GM12878 (cell line): Measurements from ENCODE around the gene ELMOD3. TPM values are rescaled to one million over a fixed set of nuclear protein-coding genes. Genes with fewer than 3 reads are reported as not detected.
"Not testable (repeated sequence)": the region's sequence is repeated elsewhere in the genome, so short reads cannot be mapped to it uniquely, and the experiment has no call there.

ENCODE experiments used
- ATAC-seq: fragments of 200-7000 bp; cut with Tn5 transposase; 3 replicates; pipeline ENCODE4 v1.9.1; 2020; ENCODE audit warnings: mild to moderate bottlenecking, moderate library complexity
- BruUV-seq: library from RNA; stranded (reverse); fragments of 400-500 nt; replicated peaks from 2 replicates; lab custom pipeline; 2021; lab: Mats Ljungman, UMichigan
- CTCF ChIA-PET: fragments of 300-600 bp; sonication (Branson Sonifier 250); formaldehyde crosslinking; extraction: SDS; loops from one replicate; lab custom pipeline; 2021; ENCODE audit warnings: inconsistent platforms; lab: Yijun Ruan, JAX
- POLR2A ChIA-PET: fragments of 350-600 bp; formaldehyde crosslinking; extraction: SDS; loops from one replicate; lab custom pipeline; 2021; ENCODE audit warnings: inconsistent platforms; lab: Charles Lee
- RAD21 ChIA-PET: fragments of 300-600 bp; sonication (Branson Sonifier 250); formaldehyde crosslinking; loops from one replicate; lab custom pipeline; 2023; ENCODE audit warnings: antibody characterized with exemption; ENCODE audit not compliant: unreplicated experiment; lab: Charles Lee
- SMC1A ChIA-PET: fragments of 300-600 bp; sonication (Branson Sonifier 250); formaldehyde crosslinking; loops from one replicate; lab custom pipeline; 2023; ENCODE audit not compliant: unreplicated experiment, uncharacterized antibody; lab: Charles Lee
- DNase-seq: peaks from one replicate; pipeline ENCODE4 v3.0.0-alpha.2; 2011; ENCODE audit warnings: low read depth, low spot score
- FAIRE-seq: peaks from 3 replicates; lab custom pipeline; 2011; peaks lifted over from hg19 to GRCh38; lab: Jason Lieb, UNC
- H2AFZ ChIP-seq: 2 replicates; pipeline ENCODE4 v1.6.0; 2011; ENCODE audit warnings: low read depth, low read length, control low read depth; ENCODE audit not compliant: control insufficient read depth
- H3K27ac ChIP-seq: 2 replicates; pipeline ENCODE4 v1.5.1; 2011; ENCODE audit warnings: control low read depth; ENCODE audit not compliant: control insufficient read depth, insufficient read depth
- H3K27me3 ChIP-seq, 2 experiments: replicated peaks in 1 of 2; 2 replicates each; pipeline versions ENCODE4 v1.6.0 to v1.6.1; 2011; ENCODE audit warnings: low read length in 1 of 2; ENCODE audit not compliant: control insufficient read depth in 2 of 2, insufficient read depth in 2 of 2
- H3K36me3 ChIP-seq, 2 experiments: 2 replicates each; pipeline ENCODE4 v1.5.1; 2011; ENCODE audit warnings: low read length in 1 of 2; ENCODE audit not compliant: control insufficient read depth in 2 of 2, insufficient read depth in 2 of 2
- H3K4me1 ChIP-seq: 2 replicates; pipeline ENCODE4 v1.6.1; 2011; ENCODE audit warnings: mild to moderate bottlenecking, low read length, moderate library complexity, mixed read lengths; ENCODE audit not compliant: control insufficient read depth, insufficient read depth
- H3K4me2 ChIP-seq: 2 replicates; pipeline ENCODE4 v1.6.0; 2011; ENCODE audit warnings: control low read depth; ENCODE audit not compliant: control insufficient read depth, insufficient read depth
- H3K4me3 ChIP-seq: fragments of 200-600 bp; sonication (generic); 2 replicates; pipeline ENCODE4 v1.5.1; 2016
- H3K79me2 ChIP-seq: 2 replicates; pipeline ENCODE4 v1.6.0; 2011; ENCODE audit warnings: low read length; ENCODE audit not compliant: control insufficient read depth, insufficient read depth
- H3K9ac ChIP-seq: 2 replicates; pipeline ENCODE4 v1.8.0; 2011; ENCODE audit warnings: low read length, control low read depth, mixed read lengths; ENCODE audit not compliant: control insufficient read depth, insufficient read depth
- H3K9me3 ChIP-seq: replicated peaks from 3 replicates; pipeline ENCODE4 v1.5.1; 2011; ENCODE audit warnings: mild to moderate bottlenecking, low read length; ENCODE audit not compliant: control insufficient read depth, insufficient read depth
- H4K20me1 ChIP-seq: 2 replicates; pipeline ENCODE4 v1.6.0; 2011; ENCODE audit not compliant: control insufficient read depth, insufficient read depth
- WGBS: methylation state at CpG from one replicate; pipeline ENCODE4 v1.1.6; 2016; ENCODE audit warnings: low lambda C conversion rate; ENCODE audit not compliant: insufficient replicate concordance, insufficient coverage; ENCODE audit errors: missing lambda C conversion rate; 5-methylcytosine and 5-hydroxymethylcytosine counted together
- in situ Hi-C: fragments of 300-500 bp; cut with MboI; formaldehyde crosslinking; loops from 9 replicates; pipeline ENCODE4 v1.14.3; 2018; ENCODE audit warnings: mixed read lengths
- intact Hi-C: fragments of 100-400 bp; cut with micrococcal nuclease; formaldehyde crosslinking; loops from one replicate; pipeline ENCODE4 v1.14.2; 2022; ENCODE audit not compliant: unreplicated experiment
- polyA plus RNA-seq, 11 experiments: library from polyadenylated mRNA; depleted of rRNA in 4 of 11; unstranded in 6 of 11; stranded (reverse) in 5 of 11; fragments of >200 nt; fragmentation: Nextera tagmentation in 4 of 11; fragmentation: Illumina TruSeq in 1 of 11; extraction: Ambion mirVana in 4 of 11; extraction: Trizol in 1 of 11; gene quantifications; 1 replicate in 1 of 11; 2 replicates in 10 of 11; pipeline versions ENCODE4 v1.2.1 to v1.2.3, GENCODE V29; 2011 to 2016; ENCODE audit warnings: inconsistent platforms in 2 of 11, missing spikeins in 2 of 11, low read depth in 1 of 11
- total RNA-seq, 4 experiments: library from RNA; depleted of rRNA in 3 of 4; stranded (reverse); fragments of >200 nt in 3 of 4; fragmentation: Illumina TruSeq in 1 of 4; extraction: Trizol in 1 of 4; gene quantifications; 2 replicates each; pipeline versions ENCODE4 v1.2.1 to v1.2.3, GENCODE V29; 2013 to 2021
- TF ChIP-seq, protein P1 (sequence below): fragments of 450-650 bp; IDR thresholded peaks from 2 replicates; pipeline ENCODE4 v1.6.1; 2017; ENCODE audit warnings: mild to moderate bottlenecking, moderate library complexity

The ELMOD3 gene
- total and polyA plus RNA-seq, 10 of the 15 experiments (the other 5 are each of a cell fraction or from before 2014, with no cell fraction given) = 1.2 to 19.1 (median 12.5) TPM

- TF ChIP-seq, protein P1, sequence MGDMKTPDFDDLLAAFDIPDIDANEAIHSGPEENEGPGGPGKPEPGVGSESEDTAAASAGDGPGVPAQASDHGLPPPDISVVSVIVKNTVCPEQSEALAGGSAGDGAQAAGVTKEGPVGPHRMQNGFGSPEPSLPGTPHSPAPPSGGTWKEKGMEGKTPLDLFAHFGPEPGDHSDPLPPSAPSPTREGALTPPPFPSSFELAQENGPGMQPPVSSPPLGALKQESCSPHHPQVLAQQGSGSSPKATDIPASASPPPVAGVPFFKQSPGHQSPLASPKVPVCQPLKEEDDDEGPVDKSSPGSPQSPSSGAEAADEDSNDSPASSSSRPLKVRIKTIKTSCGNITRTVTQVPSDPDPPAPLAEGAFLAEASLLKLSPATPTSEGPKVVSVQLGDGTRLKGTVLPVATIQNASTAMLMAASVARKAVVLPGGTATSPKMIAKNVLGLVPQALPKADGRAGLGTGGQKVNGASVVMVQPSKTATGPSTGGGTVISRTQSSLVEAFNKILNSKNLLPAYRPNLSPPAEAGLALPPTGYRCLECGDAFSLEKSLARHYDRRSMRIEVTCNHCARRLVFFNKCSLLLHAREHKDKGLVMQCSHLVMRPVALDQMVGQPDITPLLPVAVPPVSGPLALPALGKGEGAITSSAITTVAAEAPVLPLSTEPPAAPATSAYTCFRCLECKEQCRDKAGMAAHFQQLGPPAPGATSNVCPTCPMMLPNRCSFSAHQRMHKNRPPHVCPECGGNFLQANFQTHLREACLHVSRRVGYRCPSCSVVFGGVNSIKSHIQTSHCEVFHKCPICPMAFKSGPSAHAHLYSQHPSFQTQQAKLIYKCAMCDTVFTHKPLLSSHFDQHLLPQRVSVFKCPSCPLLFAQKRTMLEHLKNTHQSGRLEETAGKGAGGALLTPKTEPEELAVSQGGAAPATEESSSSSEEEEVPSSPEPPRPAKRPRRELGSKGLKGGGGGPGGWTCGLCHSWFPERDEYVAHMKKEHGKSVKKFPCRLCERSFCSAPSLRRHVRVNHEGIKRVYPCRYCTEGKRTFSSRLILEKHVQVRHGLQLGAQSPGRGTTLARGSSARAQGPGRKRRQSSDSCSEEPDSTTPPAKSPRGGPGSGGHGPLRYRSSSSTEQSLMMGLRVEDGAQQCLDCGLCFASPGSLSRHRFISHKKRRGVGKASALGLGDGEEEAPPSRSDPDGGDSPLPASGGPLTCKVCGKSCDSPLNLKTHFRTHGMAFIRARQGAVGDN = 0 out of 2 replicates have a peak, but pooled peaks have one; percentile 34
Measured at GRCh38 chr2:85413592-85414420, 59.2 kb downstream of the ELMOD3 start (continued).

GRCh38 chr2:85414421-85414759, 59.8 kb downstream of the ELMOD3 start:
- H3K4me3 ChIP-seq, FAIRE-seq, in situ Hi-C loops, ATAC-seq, H4K20me1 ChIP-seq, intact Hi-C loops, DNase-seq, H3K79me2 ChIP-seq, H3K9ac ChIP-seq, H3K9me3 ChIP-seq, H3K27me3 ChIP-seq, H3K27ac ChIP-seq, BruUV-seq, H3K36me3 ChIP-seq: not testable (repeated sequence)
- ChIA-PET POLR2A (interaction anchor here (0.6 to 1.0 kb wide), 4 partner anchors 22 to 60 kb away, joined by 3 to 4 read pairs (median 3); partner anchors contain the start of genes ELMOD3 and RETSAT), SMC1A (interaction anchor here (0.9 to 1.2 kb wide), 2 partner anchors 57 to 223 kb away, joined by 3 read pairs; no protein-coding TSS in a partner anchor), CTCF (interaction anchor here (1.1 to 3.6 kb wide), 3 partner anchors 22 to 137 kb away, joined by 5 to 12 read pairs (median 5); no protein-coding TSS in a partner anchor), RAD21 (interaction anchor here (2.2 kb wide), 1 partner anchor 22 kb away, joined by 10 read pairs; no protein-coding TSS in a partner anchor)
- H3K4me2 ChIP-seq = peak overlapping the region; percentile 75
- H3K4me1 ChIP-seq = peaks cover 20% of the 10 kb centered on the region
- 100% methylated on average over 4 of the region's 5 CpGs for WGBS
- 0 out of 2 replicates have a peak overlapping the region, but pooled peaks have one; percentile 53 for H2AFZ ChIP-seq
